DND-41 (cell line): Measurements from ENCODE around the gene UNC45B.

Source experiments
- EZH2 ChIP-seq: IDR thresholded peaks from 3 replicates; pipeline ENCODE4 v1.6.1; 2012; ENCODE audit warnings: borderline replicate concordance, low read depth, mild to moderate bottlenecking, moderate library complexity, low read length, inconsistent platforms; ENCODE audit not compliant: severe bottlenecking
- TF ChIP-seq, protein P1 (sequence below): IDR thresholded peaks from 2 replicates; pipeline ENCODE4 v1.5.1; 2012; ENCODE audit warnings: borderline replicate concordance, low read length, moderate library complexity, mild to moderate bottlenecking; ENCODE audit not compliant: poor library complexity, severe bottlenecking; ENCODE audit errors: extremely low read depth

- no peak for TF ChIP-seq EZH2
- TF ChIP-seq, protein P1, sequence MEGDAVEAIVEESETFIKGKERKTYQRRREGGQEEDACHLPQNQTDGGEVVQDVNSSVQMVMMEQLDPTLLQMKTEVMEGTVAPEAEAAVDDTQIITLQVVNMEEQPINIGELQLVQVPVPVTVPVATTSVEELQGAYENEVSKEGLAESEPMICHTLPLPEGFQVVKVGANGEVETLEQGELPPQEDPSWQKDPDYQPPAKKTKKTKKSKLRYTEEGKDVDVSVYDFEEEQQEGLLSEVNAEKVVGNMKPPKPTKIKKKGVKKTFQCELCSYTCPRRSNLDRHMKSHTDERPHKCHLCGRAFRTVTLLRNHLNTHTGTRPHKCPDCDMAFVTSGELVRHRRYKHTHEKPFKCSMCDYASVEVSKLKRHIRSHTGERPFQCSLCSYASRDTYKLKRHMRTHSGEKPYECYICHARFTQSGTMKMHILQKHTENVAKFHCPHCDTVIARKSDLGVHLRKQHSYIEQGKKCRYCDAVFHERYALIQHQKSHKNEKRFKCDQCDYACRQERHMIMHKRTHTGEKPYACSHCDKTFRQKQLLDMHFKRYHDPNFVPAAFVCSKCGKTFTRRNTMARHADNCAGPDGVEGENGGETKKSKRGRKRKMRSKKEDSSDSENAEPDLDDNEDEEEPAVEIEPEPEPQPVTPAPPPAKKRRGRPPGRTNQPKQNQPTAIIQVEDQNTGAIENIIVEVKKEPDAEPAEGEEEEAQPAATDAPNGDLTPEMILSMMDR = no peak
These were observed 1.3 kb upstream of the UNC45B start for GRCh38 chr17:35146214-35146833.
